ENCODE data around the gene FTL. TPM values are rescaled to one million over a fixed set of nuclear protein-coding genes. Genes with fewer than 3 reads are reported as not detected.

Gene FTL
- total and polyA plus RNA-seq, 2 experiments from 2014 or later: 8,878 to 15,987 TPM

GRCh38 chr19:48991011-48991609 is 26.0 kb downstream of the FTL start:
- Histone ChIP-seq H4K20me1 (ENCODE audit: insufficient read depth, poor library complexity, severe bottlenecking) (peaks cover 4% of the 10 kb centered on the region), H3K36me3 (replicated peaks; ENCODE audit: insufficient read depth, low read depth) (no peaks in the 10 kb centered on the region), H3K4me3 (no peak overlapping the region), H3K4me1 (ENCODE audit: insufficient read depth) (peaks cover 18% of the 10 kb centered on the region), H3K27ac (peak overlapping the region; percentile 94), H3K27me3 (no peaks in the 10 kb centered on the region), H2AFZ (no peak overlapping the region), H3K79me2 (peaks cover 52% of the 10 kb centered on the region), H3K9me3 (ENCODE audit: low read depth) (no peaks in the 10 kb centered on the region), H3K9me2 (replicated peaks; ENCODE audit: insufficient read depth) (no peaks in the 10 kb centered on the region), H3K4me2 (peak overlapping the region; percentile 94)
- WGBS (ENCODE audit: low lambda C conversion rate, missing lambda C conversion rate): 92% methylated on average over 18 of the region's 22 CpGs
- no peak for TF ChIP-seq EZH2 (IDR thresholded peaks at IDR 0.05; ENCODE audit: borderline replicate concordance)
- no peak for TF ChIP-seq EZH2phosphoT487 (IDR thresholded peaks at IDR 0.05; ENCODE audit: low read depth, severe bottlenecking, unreplicated experiment)
- TF ChIP-seq CTCF (IDR thresholded peaks at IDR 0.05; ENCODE audit: poor library complexity): no peak
- no peak for DNase-seq (ENCODE audit: low spot score)

GRCh38 chr19:48991873-48992580 is 26.9 kb downstream of the FTL start:
- TF ChIP-seq EZH2phosphoT487 (IDR thresholded peaks at IDR 0.05; ENCODE audit: low read depth, severe bottlenecking, unreplicated experiment) (no peak), CTCF (IDR thresholded peaks at IDR 0.05; ENCODE audit: poor library complexity) (no peak), EZH2 (IDR thresholded peaks at IDR 0.05; ENCODE audit: borderline replicate concordance) (no peak)

GRCh38 chr19:48992581-48993174 is 27.6 kb downstream of the FTL start:
- Histone ChIP-seq H3K4me3 (peak overlapping the region; percentile 47), H3K4me1 (ENCODE audit: insufficient read depth) (peaks cover 18% of the 10 kb centered on the region), H2AFZ (peak overlapping the region; percentile 16), H3K27ac (peak overlapping the region; percentile 94), H3K4me2 (peak overlapping the region; percentile 94), H3K9me2 (replicated peaks; ENCODE audit: insufficient read depth) (no peaks in the 10 kb centered on the region), H3K79me2 (peaks cover 68% of the 10 kb centered on the region), H3K9me3 (ENCODE audit: low read depth) (no peaks in the 10 kb centered on the region), H3K27me3 (no peaks in the 10 kb centered on the region), H3K36me3 (replicated peaks; ENCODE audit: insufficient read depth, low read depth) (no peaks in the 10 kb centered on the region), H4K20me1 (ENCODE audit: insufficient read depth, poor library complexity, severe bottlenecking) (peaks cover 4% of the 10 kb centered on the region)
- TF ChIP-seq EZH2phosphoT487 (IDR thresholded peaks at IDR 0.05; ENCODE audit: low read depth, severe bottlenecking, unreplicated experiment) (no peak), EZH2 (IDR thresholded peaks at IDR 0.05; ENCODE audit: borderline replicate concordance) (no peak), CTCF (IDR thresholded peaks at IDR 0.05; ENCODE audit: poor library complexity) (no peak)
- 1% methylated on average over 20 of the region's 20 CpGs for WGBS (ENCODE audit: low lambda C conversion rate, missing lambda C conversion rate)
- no peak for DNase-seq (ENCODE audit: low spot score)

More at GRCh38 chr19:48991873-48992580, 26.9 kb downstream of the FTL start:
- Histone ChIP-seq H3K27ac (peak overlapping the region; percentile 94), H3K79me2 (peaks cover 62% of the 10 kb centered on the region), H3K9me2 (replicated peaks; ENCODE audit: insufficient read depth) (no peaks in the 10 kb centered on the region), H3K9me3 (ENCODE audit: low read depth) (no peaks in the 10 kb centered on the region), H3K4me3 (peak overlapping the region; percentile 47), H3K4me1 (ENCODE audit: insufficient read depth) (peaks cover 18% of the 10 kb centered on the region), H3K36me3 (replicated peaks; ENCODE audit: insufficient read depth, low read depth) (no peaks in the 10 kb centered on the region), H3K27me3 (no peaks in the 10 kb centered on the region), H3K4me2 (peak overlapping the region; percentile 94), H2AFZ (peak overlapping the region; percentile 16), H4K20me1 (ENCODE audit: insufficient read depth, poor library complexity, severe bottlenecking) (peaks cover 4% of the 10 kb centered on the region)
- WGBS (ENCODE audit: low lambda C conversion rate, missing lambda C conversion rate): 25% methylated on average over 6 of the region's 8 CpGs
- DNase-seq (ENCODE audit: low spot score): peak; percentile 88
